WTC11 (cell line): ENCODE measurements around the gene NBEA. TPM values are rescaled to one million over a fixed set of nuclear protein-coding genes. Genes with fewer than 3 reads are reported as not detected.

Experiments
- ATAC-seq: fragments of 200-7000 bp; cut with Tn5 transposase; 2 replicates; pipeline ENCODE4 v1.10.0; 2021; ENCODE audit warnings: mild to moderate bottlenecking, moderate library complexity
- CTCF ChIA-PET: fragments of 300-600 bp; sonication (Branson Sonifier 250); formaldehyde crosslinking; loops from one replicate; lab custom pipeline; 2021; ENCODE audit warnings: antibody characterized with exemption; lab: Charles Lee
- POLR2A ChIA-PET: fragments of 350-600 bp; sonication (Branson Sonifier 250); formaldehyde crosslinking; loops from one replicate; lab custom pipeline; 2021; ENCODE audit warnings: antibody characterized with exemption; lab: Charles Lee
- DNase-seq: peaks from one replicate; pipeline ENCODE4 v3.0.0; 2021; ENCODE audit warnings: low spot score
- H3K27ac Mint-ChIP-seq: 2 replicates; pipeline ENCODE4 v1.8.0; 2021; ENCODE audit warnings: mixed read lengths
- H3K27me3 Mint-ChIP-seq: 2 replicates; pipeline ENCODE4 v1.8.0; 2021; ENCODE audit warnings: low read depth, mild to moderate bottlenecking, moderate library complexity, mixed read lengths
- H3K36me3 Mint-ChIP-seq: 2 replicates; pipeline ENCODE4 v1.8.0; 2021; ENCODE audit warnings: mixed read lengths
- H3K4me1 Mint-ChIP-seq: 2 replicates; pipeline ENCODE4 v1.8.0; 2022; ENCODE audit warnings: mixed read lengths
- H3K4me3 Mint-ChIP-seq: 2 replicates; pipeline ENCODE4 v1.8.0; 2021; ENCODE audit warnings: mild to moderate bottlenecking, moderate library complexity, mixed read lengths
- H3K9me3 Mint-ChIP-seq: 2 replicates; pipeline ENCODE4 v1.8.0; 2021; ENCODE audit warnings: mixed read lengths
- AFF4 ChIP-seq: sonication (generic); formaldehyde crosslinking; IDR thresholded peaks from 2 replicates; pipeline ENCODE4 v1.8.1; 2023; ENCODE audit warnings: mild to moderate bottlenecking, missing genetic modification reagents, borderline replicate concordance
- AR ChIP-seq: fragments of 250-450 bp; sonication (Bioruptor Pico); IDR thresholded peaks from 2 replicates; pipeline ENCODE4 v1.9.0; 2021; ENCODE audit warnings: mild to moderate bottlenecking
- ARID4B ChIP-seq: sonication (generic); formaldehyde crosslinking; IDR thresholded peaks from 2 replicates; pipeline ENCODE4 v1.8.0; 2023; ENCODE audit warnings: missing genetic modification reagents, mild to moderate bottlenecking, borderline replicate concordance
- ETV6 ChIP-seq: sonication (generic); formaldehyde crosslinking; IDR thresholded peaks from 2 replicates; pipeline ENCODE4 v1.8.1; 2022; ENCODE audit warnings: mild to moderate bottlenecking, missing genetic modification reagents
- HMGXB4 ChIP-seq: sonication (generic); formaldehyde crosslinking; IDR thresholded peaks from 2 replicates; pipeline ENCODE4 v1.8.1; 2023; ENCODE audit warnings: mild to moderate bottlenecking, moderate library complexity, missing genetic modification reagents
- JAZF1 ChIP-seq: fragments of 250-450 bp; sonication (Bioruptor Pico); IDR thresholded peaks from 2 replicates; pipeline ENCODE4 v1.9.0; 2021; ENCODE audit warnings: moderate library complexity, mild to moderate bottlenecking, inconsistent platforms
- NFE2L1 ChIP-seq: sonication (generic); formaldehyde crosslinking; IDR thresholded peaks from 2 replicates; pipeline ENCODE4 v1.8.1; 2023; ENCODE audit warnings: missing genetic modification reagents
- OVOL2 ChIP-seq: fragments of 250-450 bp; sonication (Bioruptor Pico); IDR thresholded peaks from 2 replicates; pipeline ENCODE4 v1.9.0; 2021; ENCODE audit warnings: mild to moderate bottlenecking, borderline replicate concordance
- RORB ChIP-seq: fragments of 250-450 bp; sonication (Bioruptor Pico); IDR thresholded peaks from 2 replicates; pipeline ENCODE4 v1.9.0; 2021; ENCODE audit warnings: mild to moderate bottlenecking
- TCF7 ChIP-seq: sonication (generic); formaldehyde crosslinking; IDR thresholded peaks from 2 replicates; pipeline ENCODE4 v1.8.0; 2022; ENCODE audit warnings: mild to moderate bottlenecking, low read depth, missing genetic modification reagents, moderate library complexity
- TEAD4 ChIP-seq: sonication (generic); formaldehyde crosslinking; IDR thresholded peaks from 2 replicates; pipeline ENCODE4 v1.8.0; 2022; ENCODE audit warnings: mild to moderate bottlenecking, missing genetic modification reagents
- USF1 ChIP-seq: sonication (generic); formaldehyde crosslinking; IDR thresholded peaks from 2 replicates; pipeline ENCODE4 v1.8.0; 2022; ENCODE audit warnings: mild to moderate bottlenecking, missing genetic modification reagents
- ZBTB43 ChIP-seq: sonication (generic); formaldehyde crosslinking; IDR thresholded peaks from 2 replicates; pipeline ENCODE4 v1.8.1; 2023; ENCODE audit warnings: mild to moderate bottlenecking, missing genetic modification reagents
- ZNF138 ChIP-seq: sonication (generic); formaldehyde crosslinking; conservative IDR thresholded peaks from 2 replicates; pipeline ENCODE4 v1.8.1; 2022; ENCODE audit warnings: mild to moderate bottlenecking, moderate library complexity, missing genetic modification reagents
- ZNF232 ChIP-seq: sonication (generic); formaldehyde crosslinking; IDR thresholded peaks from 2 replicates; pipeline ENCODE4 v1.8.0; 2022; ENCODE audit warnings: mild to moderate bottlenecking, missing genetic modification reagents
- ZNF317 ChIP-seq: sonication (generic); formaldehyde crosslinking; IDR thresholded peaks from 2 replicates; pipeline ENCODE4 v1.8.1; 2023; ENCODE audit warnings: low read depth, mild to moderate bottlenecking, moderate library complexity, missing genetic modification reagents, borderline replicate concordance
- ZNF423 ChIP-seq: fragments of 250-450 bp; sonication (Bioruptor Pico); IDR thresholded peaks from 2 replicates; pipeline ENCODE4 v2.1.2; 2022; ENCODE audit warnings: mild to moderate bottlenecking, moderate library complexity
- ZNF671 ChIP-seq: fragments of 250-450 bp; sonication (Bioruptor Pico); IDR thresholded peaks from 2 replicates; pipeline ENCODE4 v1.8.0; 2021; ENCODE audit warnings: mild to moderate bottlenecking
- total RNA-seq: library from RNA; stranded (reverse); gene quantifications from 3 replicates; pipeline ENCODE4 v1.2.3, GENCODE V29; 2021

Gene NBEA
- total RNA-seq, 1 experiment from 2014 or later: 20.9 TPM

- ChIA-PET CTCF (no interaction called here), POLR2A (no interaction called here)
- Mint-ChIP-seq H3K9me3 (peaks cover 28% of the 10 kb centered on the region), H3K27ac (no peak overlapping the region)
- ATAC-seq: no peak
- TF ChIP-seq TCF7 (CRISPR knock-in tag) (no peak), ETV6 (CRISPR knock-in tag) (no peak), ZNF671 (no peak), HMGXB4 (CRISPR knock-in tag) (no peak)
- TF ChIP-seq, all 79 proteins: peak for 0
- peaks cover 5% of the 10 kb centered on the region for H3K36me3 Mint-ChIP-seq
- H3K27me3 Mint-ChIP-seq: no peaks in the 10 kb centered on the region
- DNase-seq: no peak
- no peaks in the 10 kb centered on the region for H3K4me1 Mint-ChIP-seq
- H3K4me3 Mint-ChIP-seq: no peak overlapping the region
These were observed 96.9 kb downstream of the NBEA start for GRCh38 chr13:35039012-35039411.

GRCh38 chr13:35046587-35046986 is 104.5 kb downstream of the NBEA start:
- Mint-ChIP-seq H3K4me3 (no peak overlapping the region), H3K27ac (no peak overlapping the region), H3K27me3 (no peaks in the 10 kb centered on the region), H3K36me3 (0 out of 2 replicates have a peak, but pooled peaks cover 3% of the 10 kb centered on the region), H3K4me1 (no peaks in the 10 kb centered on the region), H3K9me3 (no peaks in the 10 kb centered on the region)
- ChIA-PET CTCF (no interaction called here), POLR2A (no interaction called here)
- ATAC-seq: no peak
- no peak for DNase-seq
- TF ChIP-seq ARID4B (CRISPR knock-in tag) (no peak), JAZF1 (CRISPR knock-in tag) (no peak), TEAD4 (CRISPR knock-in tag) (no peak), ZNF423 (CRISPR knock-in tag) (no peak), ZNF138 (CRISPR knock-in tag) (no peak), AFF4 (CRISPR knock-in tag) (no peak), OVOL2 (no peak), ZBTB43 (no peak), ZNF317 (CRISPR knock-in tag) (no peak), RORB (CRISPR knock-in tag) (no peak), AR (CRISPR knock-in tag) (no peak), NFE2L1 (CRISPR knock-in tag) (no peak), ZNF232 (CRISPR knock-in tag) (no peak), USF1 (CRISPR knock-in tag) (no peak)
